ENCODE measurements around the gene PCDH19.

DNA sequence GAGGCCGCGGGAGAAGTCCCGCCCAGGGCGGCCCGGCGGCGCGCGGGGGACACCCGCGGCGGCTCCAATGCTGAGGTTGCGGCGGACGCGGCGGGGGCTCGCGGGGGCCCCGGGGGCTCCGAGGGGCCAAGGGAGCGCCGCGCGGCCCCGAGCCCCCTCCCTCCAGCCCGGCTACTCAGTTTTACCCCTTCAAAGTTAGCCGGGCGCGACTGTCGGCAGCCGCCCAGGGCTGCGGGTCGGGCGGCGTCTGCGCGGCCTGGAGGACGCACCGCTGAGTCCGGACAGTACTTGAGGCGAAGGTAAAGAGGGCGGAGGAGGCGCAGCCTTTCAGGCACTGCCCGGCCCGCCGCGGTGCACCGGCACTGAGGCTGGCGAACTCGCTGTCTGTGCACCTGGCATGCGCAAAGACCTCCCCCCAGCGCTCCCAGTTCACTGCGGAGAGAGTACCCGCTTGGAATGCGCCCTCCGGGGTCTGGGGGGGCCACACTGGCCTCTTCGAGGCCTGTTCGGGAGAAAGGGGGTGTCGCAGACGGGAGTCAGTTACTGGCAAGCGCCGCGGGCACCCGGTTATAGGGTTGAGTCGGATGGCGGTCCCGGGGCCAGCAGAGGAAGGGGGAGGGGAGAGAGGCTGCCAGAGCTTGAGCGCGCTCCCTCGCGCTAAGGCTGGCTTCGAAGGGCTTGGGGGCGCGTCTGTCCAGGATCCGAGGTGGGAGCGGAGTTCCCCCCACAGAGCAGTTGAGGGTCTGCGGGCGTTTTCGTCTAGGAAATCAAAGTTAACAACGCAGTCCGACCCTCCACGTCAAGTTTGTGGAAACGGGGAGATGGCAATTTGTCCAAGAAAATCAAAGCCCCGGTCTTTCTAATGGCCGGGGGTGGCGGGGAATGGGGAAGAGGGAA is 1.1 kb downstream of the PCDH19 start:
- TF ChIP-seq EZH2 (IDR thresholded peaks at IDR 0.05): no peak
- no peak for TF ChIP-seq POLR2AphosphoS5 (IDR thresholded peaks at IDR 0.05; ENCODE audit: borderline replicate concordance, low read depth, low read length)
- TF ChIP-seq FOXP2 (optimal IDR thresholded peaks at IDR 0.05; ENCODE audit: control extremely low read depth, extremely low read length, insufficient read depth): no peak

All from SK-N-MC (cell line).